ENCODE results near the gene SPATA46. TPM values are rescaled to one million over a fixed set of nuclear protein-coding genes. Genes with fewer than 3 reads are reported as not detected.
A peak's percentile ranks its signal among the peaks of the same experiment; 100 is the strongest.

The SPATA46 gene
- total RNA-seq, 1 donor from 2014 or later, result not detected

GRCh38 chr1:162351246-162351842 lies 25.3 kb downstream of the SPATA46 start:
- TF ChIP-seq, protein P1, sequence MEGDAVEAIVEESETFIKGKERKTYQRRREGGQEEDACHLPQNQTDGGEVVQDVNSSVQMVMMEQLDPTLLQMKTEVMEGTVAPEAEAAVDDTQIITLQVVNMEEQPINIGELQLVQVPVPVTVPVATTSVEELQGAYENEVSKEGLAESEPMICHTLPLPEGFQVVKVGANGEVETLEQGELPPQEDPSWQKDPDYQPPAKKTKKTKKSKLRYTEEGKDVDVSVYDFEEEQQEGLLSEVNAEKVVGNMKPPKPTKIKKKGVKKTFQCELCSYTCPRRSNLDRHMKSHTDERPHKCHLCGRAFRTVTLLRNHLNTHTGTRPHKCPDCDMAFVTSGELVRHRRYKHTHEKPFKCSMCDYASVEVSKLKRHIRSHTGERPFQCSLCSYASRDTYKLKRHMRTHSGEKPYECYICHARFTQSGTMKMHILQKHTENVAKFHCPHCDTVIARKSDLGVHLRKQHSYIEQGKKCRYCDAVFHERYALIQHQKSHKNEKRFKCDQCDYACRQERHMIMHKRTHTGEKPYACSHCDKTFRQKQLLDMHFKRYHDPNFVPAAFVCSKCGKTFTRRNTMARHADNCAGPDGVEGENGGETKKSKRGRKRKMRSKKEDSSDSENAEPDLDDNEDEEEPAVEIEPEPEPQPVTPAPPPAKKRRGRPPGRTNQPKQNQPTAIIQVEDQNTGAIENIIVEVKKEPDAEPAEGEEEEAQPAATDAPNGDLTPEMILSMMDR (IDR thresholded peaks at IDR 0.05), result no peak
- peaks cover 12% of the 10 kb centered on the region for H3K4me1 Mint-ChIP-seq (ENCODE audit: low read depth)
- no peak overlapping the region for H3K4me3 Mint-ChIP-seq (ENCODE audit: unreplicated experiment)
- DNase-seq (ENCODE audit: low spot score), result no peak
- H3K27me3 Mint-ChIP-seq (ENCODE audit: low read depth), result no peaks in the 10 kb centered on the region
- no peaks in the 10 kb centered on the region for H3K9me3 Mint-ChIP-seq (ENCODE audit: low read depth)
- no peak overlapping the region for H3K27ac Mint-ChIP-seq (ENCODE audit: unreplicated experiment)
- peaks cover 12% of the 10 kb centered on the region for H3K36me3 Mint-ChIP-seq (ENCODE audit: low read depth)

- TF ChIP-seq, protein P1 (IDR thresholded peaks at IDR 0.05), result no peak
- Mint-ChIP-seq H3K36me3 (ENCODE audit: low read depth) (peaks cover 6% of the 10 kb centered on the region), H3K4me1 (ENCODE audit: low read depth) (peaks cover 12% of the 10 kb centered on the region), H3K27ac (ENCODE audit: unreplicated experiment) (peak overlapping the region; percentile 55), H3K9me3 (ENCODE audit: low read depth) (no peaks in the 10 kb centered on the region), H3K27me3 (ENCODE audit: low read depth) (no peaks in the 10 kb centered on the region), H3K4me3 (ENCODE audit: unreplicated experiment) (no peak overlapping the region)
- no peak for DNase-seq (ENCODE audit: low spot score)
Observed at GRCh38 chr1:162349635-162350330, 26.9 kb downstream of the SPATA46 start.

GRCh38 chr1:162347281-162347680 lies 29.4 kb downstream of the SPATA46 start:
- peaks cover 5% of the 10 kb centered on the region for H3K36me3 Mint-ChIP-seq (ENCODE audit: low read depth)

DNA sequence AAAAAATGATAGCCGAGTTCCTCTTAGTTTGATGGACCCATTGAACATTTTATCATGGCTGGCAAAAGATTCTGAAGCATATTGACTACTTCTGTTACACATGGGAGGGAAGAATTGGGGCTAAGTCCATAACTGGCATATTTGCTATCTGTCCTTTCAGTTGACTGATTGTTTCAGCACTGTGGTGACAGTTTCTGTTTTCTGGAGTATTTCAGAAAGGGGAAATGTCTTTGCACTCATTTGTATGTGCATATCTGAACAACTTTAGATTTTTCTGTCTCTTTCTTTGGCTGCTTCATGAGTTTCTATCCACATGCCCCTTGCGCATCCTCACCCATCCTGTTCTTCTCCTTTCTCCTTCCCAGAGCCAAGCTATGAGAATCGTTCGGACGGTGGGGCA lies 33.2 kb downstream of the SPATA46 start:
- Mint-ChIP-seq H3K27me3 (ENCODE audit: low read depth) (no peaks in the 10 kb centered on the region), H3K4me3 (ENCODE audit: unreplicated experiment) (no peak overlapping the region), H3K9me3 (ENCODE audit: low read depth) (no peaks in the 10 kb centered on the region), H3K4me1 (ENCODE audit: low read depth) (peaks cover 2% of the 10 kb centered on the region), H3K27ac (ENCODE audit: unreplicated experiment) (no peak overlapping the region), H3K36me3 (ENCODE audit: low read depth) (peaks cover 4% of the 10 kb centered on the region)
- TF ChIP-seq, protein P1 (IDR thresholded peaks at IDR 0.05), result no peak
- no peak for DNase-seq (ENCODE audit: low spot score)

More at GRCh38 chr1:162347281-162347680, 29.4 kb downstream of the SPATA46 start:
- no peaks in the 10 kb centered on the region for H3K27me3 Mint-ChIP-seq (ENCODE audit: low read depth)
- no peak overlapping the region for H3K27ac Mint-ChIP-seq (ENCODE audit: unreplicated experiment)
- H3K4me1 Mint-ChIP-seq (ENCODE audit: low read depth), result peaks cover 12% of the 10 kb centered on the region
- no peak overlapping the region for H3K4me3 Mint-ChIP-seq (ENCODE audit: unreplicated experiment)
- no peaks in the 10 kb centered on the region for H3K9me3 Mint-ChIP-seq (ENCODE audit: low read depth)
- TF ChIP-seq, protein P1 (IDR thresholded peaks at IDR 0.05), result no peak
- no peak for DNase-seq (ENCODE audit: low spot score)

DNA sequence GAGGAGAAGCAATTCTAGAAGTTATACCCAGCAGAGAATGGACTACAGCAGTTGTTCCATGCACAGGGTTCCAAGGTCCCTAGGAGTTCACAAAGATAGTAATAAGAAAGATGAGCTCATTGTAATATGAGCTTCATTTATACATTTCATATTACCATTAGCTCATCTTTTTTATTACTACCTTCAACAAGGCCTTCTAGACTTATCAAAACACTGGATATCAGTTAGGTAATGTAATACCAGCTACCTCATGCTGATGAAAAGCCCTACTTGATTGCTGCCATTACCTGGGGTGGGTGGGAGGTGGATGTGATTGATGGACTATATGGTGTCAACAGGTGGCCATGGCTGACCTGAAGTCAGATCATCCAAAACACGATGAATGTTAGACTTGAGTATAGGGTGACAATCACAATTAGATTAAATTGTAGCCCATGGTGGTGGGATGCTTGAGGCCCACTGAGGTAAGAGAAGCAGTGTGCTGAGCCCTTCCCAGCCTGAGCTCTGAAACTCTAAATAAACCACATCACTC lies 34.1 kb downstream of the SPATA46 start:
- Mint-ChIP-seq H3K4me1 (ENCODE audit: low read depth) (no peaks in the 10 kb centered on the region), H3K27me3 (ENCODE audit: low read depth) (no peaks in the 10 kb centered on the region), H3K9me3 (ENCODE audit: low read depth) (no peaks in the 10 kb centered on the region), H3K27ac (ENCODE audit: unreplicated experiment) (no peak overlapping the region), H3K4me3 (ENCODE audit: unreplicated experiment) (no peak overlapping the region), H3K36me3 (ENCODE audit: low read depth) (peaks cover 4% of the 10 kb centered on the region)
- DNase-seq (ENCODE audit: low spot score), result no peak
- TF ChIP-seq, protein P1 (IDR thresholded peaks at IDR 0.05), result no peak

All from chondrocyte (in vitro differentiated cells).